Osteoblast (primary cell): ENCODE data around the gene AATF. TPM values are rescaled to one million over a fixed set of nuclear protein-coding genes. Genes with fewer than 3 reads are reported as not detected.

Experiments used
- DNase-seq: peaks from one replicate; pipeline ENCODE4 v3.0.0; 2011; ENCODE audit warnings: low spot score, mixed read lengths; ENCODE audit not compliant: insufficient read length; ENCODE audit errors: missing footprints
- H2AFZ ChIP-seq: 2 replicates; pipeline ENCODE4 v1.6.0; 2011; ENCODE audit warnings: mild to moderate bottlenecking, low read length
- H3K27ac ChIP-seq: 2 replicates; pipeline ENCODE4 v1.5.1; 2011; ENCODE audit warnings: mild to moderate bottlenecking, low read depth, low read length, moderate library complexity
- H3K27me3 ChIP-seq: 2 replicates; pipeline ENCODE4 v1.6.0; 2012; ENCODE audit warnings: mild to moderate bottlenecking, control low read depth, inconsistent platforms, low read length, moderate library complexity; ENCODE audit not compliant: insufficient read depth
- H3K36me3 ChIP-seq: 2 replicates; pipeline ENCODE4 v1.5.1; 2011; ENCODE audit warnings: mild to moderate bottlenecking, low read length, control low read depth, moderate library complexity; ENCODE audit not compliant: insufficient read depth
- H3K4me1 ChIP-seq: 2 replicates; pipeline ENCODE4 v1.5.1; 2011; ENCODE audit warnings: mild to moderate bottlenecking, low read length, control low read depth, moderate library complexity; ENCODE audit not compliant: insufficient read depth
- H3K4me2 ChIP-seq: 2 replicates; pipeline ENCODE4 v1.6.0; 2011; ENCODE audit warnings: mild to moderate bottlenecking, low read length; ENCODE audit not compliant: insufficient read depth
- H3K4me3 ChIP-seq: fragments of 200-600 bp; sonication (generic); 3 replicates; pipeline ENCODE4 v1.5.1; 2012; ENCODE audit warnings: mild to moderate bottlenecking, low read length, inconsistent platforms; ENCODE audit not compliant: insufficient read depth
- H3K79me2 ChIP-seq: 2 replicates; pipeline ENCODE4 v1.6.0; 2012; ENCODE audit warnings: mild to moderate bottlenecking, low read length, control low read depth, inconsistent platforms; ENCODE audit not compliant: insufficient read depth
- H3K9me3 ChIP-seq: 2 replicates; pipeline ENCODE4 v1.5.1; 2011; ENCODE audit warnings: low read depth, low read length, control low read depth
- H4K20me1 ChIP-seq: 2 replicates; pipeline ENCODE4 v1.6.0; 2012; ENCODE audit warnings: mild to moderate bottlenecking, low read length, control low read depth; ENCODE audit not compliant: insufficient read depth
- total RNA-seq: library from RNA; depleted of rRNA; stranded (reverse); fragments of >200 nt; gene quantifications from 2 replicates; pipeline ENCODE4 v1.2.3, GENCODE V29; 2012
- TF ChIP-seq, protein P1 (sequence below): IDR thresholded peaks from 2 replicates; pipeline ENCODE4 v1.5.1; 2011; ENCODE audit warnings: mild to moderate bottlenecking, low read depth, low read length, moderate library complexity; ENCODE audit errors: extremely low read depth

AATF gene
- total RNA-seq, 1 donor, result 22.4 TPM

GRCh38 chr17:36977066-36977465 lies 28.3 kb downstream of the AATF start:
- Histone ChIP-seq H3K79me2 (peaks cover 42% of the 10 kb centered on the region), H3K9me3 (no peaks in the 10 kb centered on the region), H3K4me2 (no peak overlapping the region), H3K27ac (no peak overlapping the region), H4K20me1 (no peaks in the 10 kb centered on the region), H3K36me3 (no peaks in the 10 kb centered on the region), H3K27me3 (no peaks in the 10 kb centered on the region), H3K4me3 (no peak overlapping the region), H3K4me1 (peaks cover 17% of the 10 kb centered on the region), H2AFZ (no peak overlapping the region)
- TF ChIP-seq, protein P1, sequence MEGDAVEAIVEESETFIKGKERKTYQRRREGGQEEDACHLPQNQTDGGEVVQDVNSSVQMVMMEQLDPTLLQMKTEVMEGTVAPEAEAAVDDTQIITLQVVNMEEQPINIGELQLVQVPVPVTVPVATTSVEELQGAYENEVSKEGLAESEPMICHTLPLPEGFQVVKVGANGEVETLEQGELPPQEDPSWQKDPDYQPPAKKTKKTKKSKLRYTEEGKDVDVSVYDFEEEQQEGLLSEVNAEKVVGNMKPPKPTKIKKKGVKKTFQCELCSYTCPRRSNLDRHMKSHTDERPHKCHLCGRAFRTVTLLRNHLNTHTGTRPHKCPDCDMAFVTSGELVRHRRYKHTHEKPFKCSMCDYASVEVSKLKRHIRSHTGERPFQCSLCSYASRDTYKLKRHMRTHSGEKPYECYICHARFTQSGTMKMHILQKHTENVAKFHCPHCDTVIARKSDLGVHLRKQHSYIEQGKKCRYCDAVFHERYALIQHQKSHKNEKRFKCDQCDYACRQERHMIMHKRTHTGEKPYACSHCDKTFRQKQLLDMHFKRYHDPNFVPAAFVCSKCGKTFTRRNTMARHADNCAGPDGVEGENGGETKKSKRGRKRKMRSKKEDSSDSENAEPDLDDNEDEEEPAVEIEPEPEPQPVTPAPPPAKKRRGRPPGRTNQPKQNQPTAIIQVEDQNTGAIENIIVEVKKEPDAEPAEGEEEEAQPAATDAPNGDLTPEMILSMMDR, result no peak
- no peak for DNase-seq

DNA sequence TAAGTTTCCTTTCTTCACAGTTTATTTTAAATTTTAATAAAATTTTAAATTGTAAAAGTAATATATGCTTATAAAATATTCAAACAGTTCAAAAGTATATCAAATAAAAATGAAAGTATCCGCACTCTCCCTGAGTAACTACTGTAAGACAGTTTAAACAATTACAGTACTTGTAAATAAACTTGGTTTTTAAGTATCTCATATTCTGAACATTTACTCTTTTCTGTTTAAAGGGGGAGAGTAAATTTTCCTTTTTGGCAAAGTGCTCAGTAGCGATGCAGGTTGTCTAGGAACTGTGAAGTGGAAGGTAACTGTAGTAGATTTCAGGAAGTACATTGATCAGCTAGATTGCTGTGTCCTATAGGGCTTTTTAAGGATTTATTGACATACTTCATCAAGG lies 28.8 kb downstream of the AATF start:
- Histone ChIP-seq H3K79me2 (peaks cover 40% of the 10 kb centered on the region), H3K4me3 (no peak overlapping the region), H3K27me3 (no peaks in the 10 kb centered on the region), H3K36me3 (no peaks in the 10 kb centered on the region), H3K9me3 (no peaks in the 10 kb centered on the region), H3K4me1 (peaks cover 17% of the 10 kb centered on the region), H4K20me1 (no peaks in the 10 kb centered on the region), H2AFZ (no peak overlapping the region), H3K27ac (no peak overlapping the region), H3K4me2 (no peak overlapping the region)
- no peak for DNase-seq
- TF ChIP-seq, protein P1, result no peak

DNA sequence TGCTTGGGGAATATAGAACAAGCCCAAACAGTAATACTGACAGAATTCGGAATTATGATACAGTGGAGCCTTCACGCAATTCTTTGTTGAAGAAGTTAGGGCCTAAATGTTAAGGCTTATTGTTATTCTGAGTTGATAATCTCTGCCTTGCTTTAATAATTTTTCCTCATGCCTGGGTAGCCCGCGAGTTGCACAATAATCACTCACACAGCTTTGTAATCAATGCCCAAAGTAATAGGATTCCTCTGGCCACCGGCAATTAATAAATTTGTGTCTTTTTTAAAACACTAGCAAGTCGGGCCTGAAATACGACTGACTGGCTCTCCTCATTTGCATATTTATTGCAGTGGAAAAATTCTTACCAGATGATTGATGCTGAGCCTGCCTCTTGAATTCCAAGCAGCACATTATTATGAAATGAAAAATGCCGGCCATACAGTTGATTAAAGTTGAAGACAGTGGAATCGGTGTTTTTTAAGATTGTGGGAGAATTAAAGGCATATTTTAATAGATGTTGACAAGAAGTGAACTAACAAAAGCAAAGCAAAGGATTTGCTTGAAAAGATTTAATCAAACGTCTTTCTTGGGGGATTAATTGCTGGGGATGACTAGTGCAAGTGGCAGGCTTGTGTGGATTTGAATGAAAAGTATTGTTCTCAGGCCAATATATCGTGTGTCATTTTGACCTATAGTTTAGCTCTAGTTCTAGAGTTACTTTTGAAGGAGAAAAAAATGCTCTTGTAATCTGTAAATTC lies 30.2 kb downstream of the AATF start:
- no peak overlapping the region for H2AFZ ChIP-seq
- peaks cover 32% of the 10 kb centered on the region for H3K79me2 ChIP-seq
- H3K4me2 ChIP-seq, result no peak overlapping the region
- H3K4me3 ChIP-seq, result no peak overlapping the region
- H3K27ac ChIP-seq, result no peak overlapping the region
- peaks cover 17% of the 10 kb centered on the region for H3K4me1 ChIP-seq
- no peak for DNase-seq
- H3K27me3 ChIP-seq, result no peaks in the 10 kb centered on the region
- H3K9me3 ChIP-seq, result no peaks in the 10 kb centered on the region
- H4K20me1 ChIP-seq, result no peaks in the 10 kb centered on the region
- H3K36me3 ChIP-seq, result no peaks in the 10 kb centered on the region
- TF ChIP-seq, protein P1, result no peak

DNA sequence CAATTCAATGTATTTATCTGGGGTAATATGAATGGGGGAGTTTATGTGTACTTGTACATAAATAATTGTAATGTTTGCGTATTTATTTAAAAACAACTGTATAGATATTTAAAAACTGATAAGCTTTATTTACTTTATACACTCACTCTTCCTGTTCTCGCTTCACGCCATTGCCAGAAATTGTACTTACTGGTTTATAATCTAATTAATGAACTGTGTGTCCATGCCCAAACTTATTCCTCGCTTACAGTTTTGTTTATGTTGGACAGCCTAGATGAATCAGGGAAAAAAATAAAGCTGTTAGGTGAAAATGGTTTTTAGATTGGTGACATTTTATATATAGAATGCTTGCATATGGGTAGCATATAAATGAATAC lies 30.8 kb downstream of the AATF start:
- no peak overlapping the region for H3K4me2 ChIP-seq
- no peaks in the 10 kb centered on the region for H3K36me3 ChIP-seq
- no peak for DNase-seq
- H4K20me1 ChIP-seq, result peaks cover 4% of the 10 kb centered on the region
- no peak overlapping the region for H3K4me3 ChIP-seq
- no peaks in the 10 kb centered on the region for H3K9me3 ChIP-seq
- no peaks in the 10 kb centered on the region for H3K27me3 ChIP-seq
- peaks cover 32% of the 10 kb centered on the region for H3K79me2 ChIP-seq
- H3K27ac ChIP-seq, result no peak overlapping the region
- TF ChIP-seq, protein P1, result no peak
- peaks cover 17% of the 10 kb centered on the region for H3K4me1 ChIP-seq
- H2AFZ ChIP-seq, result no peak overlapping the region
